DOHH2 (cell line): ENCODE data around the gene VAV2.
A peak's percentile ranks its signal among the peaks of the same experiment; 100 is the strongest.

Source experiments
- H3F3A ChIP-seq: fragments of 200-600 bp; sonication (generic), shearing (Covaris generic); 2 replicates; pipeline ENCODE4 v1.6.0; 2016; ENCODE audit warnings: antibody characterized with exemption, mild to moderate bottlenecking; ENCODE audit not compliant: control insufficient read depth, insufficient read depth
- H3K27ac ChIP-seq: fragments of 200-600 bp; sonication (generic); 2 replicates; pipeline ENCODE4 v1.5.1; 2014; ENCODE audit warnings: low read depth, mild to moderate bottlenecking, low read length, moderate library complexity
- H3K27me3 ChIP-seq: fragments of 200-600 bp; sonication (generic); 2 replicates; pipeline ENCODE4 v1.6.1; 2014; ENCODE audit warnings: mild to moderate bottlenecking, low read length, mixed read lengths; ENCODE audit not compliant: control insufficient read depth
- H3K36me3 ChIP-seq: fragments of 200-600 bp; sonication (generic); 2 replicates; pipeline ENCODE4 v1.6.1; 2014; ENCODE audit warnings: mild to moderate bottlenecking, low read length, moderate library complexity, mixed read lengths; ENCODE audit not compliant: control insufficient read depth
- H3K4me1 ChIP-seq: fragments of 200-600 bp; sonication (generic); 2 replicates; pipeline ENCODE4 v1.6.1; 2014; ENCODE audit warnings: mild to moderate bottlenecking, low read length, mixed read lengths; ENCODE audit not compliant: control insufficient read depth
- H3K4me2 ChIP-seq: fragments of 200-600 bp; sonication (generic); 2 replicates; pipeline ENCODE4 v1.6.0; 2014; ENCODE audit warnings: mild to moderate bottlenecking, low read length, moderate library complexity
- H3K4me3 ChIP-seq: fragments of 200-600 bp; sonication (generic); 2 replicates; pipeline ENCODE4 v1.5.1; 2014; ENCODE audit warnings: mild to moderate bottlenecking, low read length, mixed read lengths
- H3K79me2 ChIP-seq: fragments of 200-600 bp; sonication (generic); 2 replicates; pipeline ENCODE4 v1.6.1; 2014; ENCODE audit warnings: mild to moderate bottlenecking, low read length, mixed read lengths; ENCODE audit not compliant: control insufficient read depth
- H3K9me2 ChIP-seq: fragments of 200-600 bp; sonication (generic); replicated peaks from 2 replicates; pipeline ENCODE4 v1.6.1; 2014; ENCODE audit warnings: mild to moderate bottlenecking, low read length, mixed read lengths; ENCODE audit not compliant: control insufficient read depth
- H3K9me3 ChIP-seq: fragments of 200-600 bp; sonication (generic); 2 replicates; pipeline ENCODE4 v1.6.1; 2014; ENCODE audit warnings: antibody characterized with exemption, low read length, mixed read lengths; ENCODE audit not compliant: control insufficient read depth, insufficient read depth
- H4K20me1 ChIP-seq: fragments of 200-600 bp; sonication (generic); 2 replicates; pipeline ENCODE4 v1.6.0; 2014; ENCODE audit warnings: low read depth, mild to moderate bottlenecking, antibody characterized with exemption, low read length, moderate library complexity; ENCODE audit not compliant: control insufficient read depth, insufficient read depth
- CTCF ChIP-seq: fragments of 200-600 bp; sonication (generic); IDR thresholded peaks from one replicate; pipeline ENCODE4 v1.5.1; 2014; ENCODE audit warnings: antibody characterized with exemption, mild to moderate bottlenecking, low read depth, low read length; ENCODE audit not compliant: poor library complexity, severe bottlenecking
- EZH2phosphoT487 ChIP-seq: fragments of 200-600 bp; sonication (generic); IDR thresholded peaks from 2 replicates; pipeline ENCODE4 v1.6.1; 2017; ENCODE audit warnings: borderline replicate concordance, mild to moderate bottlenecking, antibody characterized with exemption, low read length, moderate library complexity, mixed read lengths

VAV2 gene

GRCh38 chr9:133913571-133914369, 78.4 kb downstream of the VAV2 start:
- Histone ChIP-seq H3K36me3 (no peaks in the 10 kb centered on the region), H3K9me3 (no peaks in the 10 kb centered on the region), H3K27ac (no peak overlapping the region), H3K9me2 (no peaks in the 10 kb centered on the region), H3K4me3 (no peak overlapping the region), H4K20me1 (peaks cover 16% of the 10 kb centered on the region), H3K27me3 (no peaks in the 10 kb centered on the region), H3F3A (no peaks in the 10 kb centered on the region), H3K79me2 (peaks cover 69% of the 10 kb centered on the region), H3K4me1 (peaks cover 29% of the 10 kb centered on the region), H3K4me2 (no peak overlapping the region)
- TF ChIP-seq EZH2phosphoT487, result no peak
- no peak for TF ChIP-seq CTCF

- Histone ChIP-seq H3K27me3 (no peaks in the 10 kb centered on the region), H3K9me3 (no peaks in the 10 kb centered on the region), H4K20me1 (peaks cover 10% of the 10 kb centered on the region), H3K4me2 (peak overlapping the region; percentile 55), H3K4me1 (peaks cover 29% of the 10 kb centered on the region), H3K27ac (no peak overlapping the region), H3K36me3 (no peaks in the 10 kb centered on the region), H3F3A (no peaks in the 10 kb centered on the region), H3K79me2 (peaks cover 78% of the 10 kb centered on the region), H3K4me3 (peak overlapping the region; percentile 32), H3K9me2 (no peaks in the 10 kb centered on the region)
- TF ChIP-seq EZH2phosphoT487 (no peak), CTCF (no peak)
Measured at GRCh38 chr9:133910855-133911514, 81.1 kb downstream of the VAV2 start.

- no peak overlapping the region for H3K4me3 ChIP-seq
- H3K36me3 ChIP-seq, result no peaks in the 10 kb centered on the region
- peaks cover 15% of the 10 kb centered on the region for H4K20me1 ChIP-seq
- no peaks in the 10 kb centered on the region for H3K9me2 ChIP-seq
- no peak overlapping the region for H3K4me2 ChIP-seq
- H3K27me3 ChIP-seq, result no peaks in the 10 kb centered on the region
- H3K79me2 ChIP-seq, result peaks cover 65% of the 10 kb centered on the region
- TF ChIP-seq CTCF (no peak), EZH2phosphoT487 (no peak)
- no peak overlapping the region for H3K27ac ChIP-seq
- peaks cover 36% of the 10 kb centered on the region for H3K4me1 ChIP-seq
- H3F3A ChIP-seq, result no peaks in the 10 kb centered on the region; the same call in 1 of the 2 replicates
- no peaks in the 10 kb centered on the region for H3K9me3 ChIP-seq
Measured at GRCh38 chr9:133906932-133907910, 84.9 kb downstream of the VAV2 start.
